HFF-Myc (cell line): Measurements from ENCODE around the gene CLRN1.

Source experiments
- DNase-seq: peaks from one replicate; pipeline ENCODE4 v3.0.0-alpha.2; 2011; ENCODE audit warnings: low read depth; ENCODE audit errors: extremely low read depth
- H3K4me3 ChIP-seq: replicated peaks from 2 replicates; pipeline ENCODE4 v1.5.1; 2011; ENCODE audit warnings: low read depth, mild to moderate bottlenecking, control low read depth, low read length
- CTCF ChIP-seq: IDR thresholded peaks from 2 replicates; pipeline ENCODE4 v1.5.1; 2012; ENCODE audit warnings: mild to moderate bottlenecking, low read depth, low read length, control low read depth; ENCODE audit errors: missing control alignments

CLRN1 gene

GRCh38 chr3:150876611-150877265 is 95.8 kb downstream of the CLRN1 start:
- no peak for DNase-seq
- no peak overlapping the region for H3K4me3 ChIP-seq
- TF ChIP-seq CTCF = no peak
